Ovary (tissue), 3 donors: ENCODE measurements around the gene AGXT2.

ENCODE experiments used
- CTCF ChIP-seq, 3 donors: fragments of 450-650 bp in 2 of 3; fragments of 200-600 bp in 1 of 3; IDR thresholded peaks; one replicate each; pipeline versions ENCODE4 v1.5.1 to v1.8.0; 2016 to 2022; ENCODE audit warnings: antibody characterized with exemption in 3 of 3, mild to moderate bottlenecking in 1 of 3
- EP300 ChIP-seq: sonication (generic); formaldehyde crosslinking; IDR thresholded peaks from one replicate; pipeline ENCODE4 v1.6.1; 2017; ENCODE audit warnings: antibody characterized with exemption
- POLR2A ChIP-seq: fragments of 450-650 bp; IDR thresholded peaks from one replicate; pipeline ENCODE4 v1.6.1; 2017; ENCODE audit warnings: antibody characterized with exemption, mild to moderate bottlenecking, moderate library complexity
- donor health status: DM: no; HTN: no; CAD: no.

GRCh38 chr5:35004771-35005170 is 43.0 kb downstream of the AGXT2 start:
- TF ChIP-seq CTCF (IDR thresholded peaks at IDR 0.05) = no peak
- no peak for TF ChIP-seq EP300
- TF ChIP-seq POLR2A = no peak
